T-cell (primary cell): ENCODE data around the gene COPE. TPM values are rescaled to one million over a fixed set of nuclear protein-coding genes. Genes with fewer than 3 reads are reported as not detected.
"Not testable (repeated sequence)": the region's sequence is repeated elsewhere in the genome, so short reads cannot be mapped to it uniquely, and the experiment has no call there.

Experiments
- ATAC-seq, 4 experiments: fragments of 200-7000 bp in 3 of 4; fragments of 150-1000 bp in 1 of 4; cut with Tn5 transposase; replicated peaks in 1 of 4; 1 replicate in 3 of 4; 2 replicates in 1 of 4; pipeline ENCODE4 v1.10.0; 2021; ENCODE audit warnings: moderate library complexity in 3 of 4, mild to moderate bottlenecking in 2 of 4, moderate number of reproducible peaks in 1 of 4
- CTCF ChIA-PET, 2 donors: fragments of 300-600 bp; sonication (Branson Sonifier 250); formaldehyde crosslinking; loops; one replicate each; lab custom pipeline; 2022; ENCODE audit warnings: antibody characterized with exemption in 2 of 2; lab: Charles Lee
- POLR2A ChIA-PET, 2 donors: fragments of 300-600 bp; sonication (Branson Sonifier 250); formaldehyde crosslinking; loops; one replicate each; lab custom pipeline; 2022; ENCODE audit warnings: antibody characterized with exemption in 2 of 2; lab: Charles Lee
- DNase-seq, 35 experiments: peaks; one replicate each; pipeline versions ENCODE4 v3.0.0 to v3.0.0-alpha.2; 2013 to 2023
- H3K27ac ChIP-seq: one replicate; pipeline ENCODE4 v1.5.1; 2013; ENCODE audit warnings: low read length
- H3K27me3 ChIP-seq, 2 experiments: replicated peaks in 1 of 2; 1 replicate in 1 of 2; 2 replicates in 1 of 2; pipeline versions ENCODE4 v1.6.1 to v1.7.0; 2013; ENCODE audit warnings: low read length in 1 of 2, mixed read lengths in 1 of 2; ENCODE audit not compliant: control insufficient read depth in 2 of 2, insufficient read depth in 2 of 2; ENCODE audit errors: extremely low read depth in 1 of 2
- H3K36me3 ChIP-seq, 2 donors: 1 replicate in 1 of 2; 2 replicates in 1 of 2; pipeline versions ENCODE4 v1.6.1 to v1.7.0; 2013; ENCODE audit warnings: low read length in 1 of 2; ENCODE audit not compliant: control insufficient read depth in 2 of 2, insufficient read depth in 1 of 2; ENCODE audit errors: extremely low read depth in 1 of 2
- H3K4me1 ChIP-seq, 2 experiments: 1 replicate in 1 of 2; 2 replicates in 1 of 2; pipeline versions ENCODE4 v1.6.1 to v1.7.0; 2013; ENCODE audit warnings: low read length in 2 of 2, mixed read lengths in 1 of 2; ENCODE audit not compliant: insufficient read depth in 2 of 2, control insufficient read depth in 1 of 2; ENCODE audit errors: extremely low read depth in 1 of 2
- H3K4me3 ChIP-seq, 2 donors: 1 replicate in 1 of 2; 2 replicates in 1 of 2; pipeline versions ENCODE4 v1.5.1 to v1.7.0; 2013; ENCODE audit warnings: mild to moderate bottlenecking in 2 of 2, low read length in 1 of 2, moderate library complexity in 1 of 2; ENCODE audit not compliant: control insufficient read depth in 1 of 2; ENCODE audit errors: extremely low read depth in 1 of 2
- H3K9me3 ChIP-seq: 2 replicates; pipeline ENCODE4 v1.7.0; 2013
- H3K27ac Mint-ChIP-seq, 2 donors: one replicate each; pipeline ENCODE4 v1.8.0; 2020 to 2021; ENCODE audit warnings: mild to moderate bottlenecking in 2 of 2, mixed read lengths in 2 of 2
- H3K27me3 Mint-ChIP-seq, 2 donors: one replicate each; pipeline ENCODE4 v1.8.0; 2021 to 2022; ENCODE audit warnings: mixed read lengths in 2 of 2
- H3K36me3 Mint-ChIP-seq: one replicate; pipeline ENCODE4 v1.8.0; 2021; ENCODE audit warnings: mixed read lengths
- H3K4me1 Mint-ChIP-seq, 3 donors: one replicate each; pipeline ENCODE4 v1.8.0; 2020 to 2022; ENCODE audit warnings: mixed read lengths in 3 of 3, mild to moderate bottlenecking in 1 of 3
- H3K4me3 Mint-ChIP-seq, 3 donors: one replicate each; pipeline ENCODE4 v1.8.0; 2020 to 2022; ENCODE audit warnings: mild to moderate bottlenecking in 3 of 3, mixed read lengths in 3 of 3, moderate library complexity in 3 of 3
- H3K9me3 Mint-ChIP-seq, 3 donors: one replicate each; pipeline ENCODE4 v1.8.0; 2020 to 2022; ENCODE audit warnings: mixed read lengths in 3 of 3
- WGBS: methylation state at CpG from one replicate; pipeline ENCODE4 v1.1.5; 2013; ENCODE audit warnings: missing lambda C conversion rate; ENCODE audit not compliant: insufficient coverage; 5-methylcytosine and 5-hydroxymethylcytosine counted together
- total RNA-seq, 35 experiments: library from RNA in 6 of 35; stranded (reverse) in 6 of 35; fragments of 120-200 nt in 1 of 35; gene quantifications; one replicate each; pipeline versions ENCODE4 v1.2.1 to v1.2.4 and lab custom pipeline; 2013 to 2026

Gene COPE
- total RNA-seq, 5 donors from 2014 or later (not counting 1 experiment from before 2014, with no cell fraction given), result 148 to 222 (median 189) TPM

GRCh38 chr19:18960370-18960769 is 41.2 kb upstream of the COPE start:
- no peak overlapping the region for H3K4me3 ChIP-seq
- H3K4me1 ChIP-seq, result peaks cover 0 to 12% of the 10 kb centered on the region in 2 experiments
- H3K27me3 ChIP-seq, result peaks cover 0 to 42% of the 10 kb centered on the region in 2 experiments
- no peaks in the 10 kb centered on the region for H3K36me3 ChIP-seq
- no peaks in the 10 kb centered on the region for H3K36me3 Mint-ChIP-seq
- peaks cover 3 to 14% of the 10 kb centered on the region in 2 donors for H3K27me3 Mint-ChIP-seq
- no peak overlapping the region for H3K4me3 Mint-ChIP-seq
- DNase-seq (no peak), ATAC-seq (no peak)
- no peak overlapping the region for H3K27ac Mint-ChIP-seq
- 87% methylated on average over 2 of the region's 4 CpGs for WGBS
- H3K9me3 ChIP-seq, result no peaks in the 10 kb centered on the region
- POLR2A ChIA-PET, result no interaction called here
- peaks cover 14 to 15% (median 14%) of the 10 kb centered on the region in 3 donors for H3K4me1 Mint-ChIP-seq
- no peaks in the 10 kb centered on the region for H3K9me3 Mint-ChIP-seq
- CTCF ChIA-PET, result no interaction called here
- H3K27ac ChIP-seq, result no peak overlapping the region

DNA sequence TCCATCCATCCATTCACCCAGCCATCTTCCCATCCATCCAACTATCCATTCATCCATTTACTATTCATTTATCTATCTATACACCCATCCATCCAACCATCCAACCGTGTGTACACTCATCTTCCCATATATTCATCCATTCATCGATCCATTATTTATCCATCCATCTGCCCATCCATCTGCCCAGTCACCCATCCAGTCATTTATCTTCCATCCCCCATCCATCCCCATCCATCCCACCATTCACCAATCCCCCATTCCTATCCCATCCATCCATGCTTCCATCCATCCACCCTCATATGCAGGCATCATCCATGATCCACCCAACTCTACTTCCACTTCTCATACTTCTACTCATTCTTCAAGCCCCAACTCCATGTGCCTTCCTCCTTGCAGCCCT is 35.9 kb upstream of the COPE start:
- H3K36me3 ChIP-seq, result no peaks in the 10 kb centered on the region
- DNase-seq (no peak), ATAC-seq (no peak)
- no peaks in the 10 kb centered on the region for H3K9me3 ChIP-seq
- WGBS, result 92% methylated on average over 2 of the region's 2 CpGs
- no peak overlapping the region for H3K27ac ChIP-seq
- ChIA-PET POLR2A (no interaction called here), CTCF (no interaction called here)
- peaks cover 0 to 14% of the 10 kb centered on the region in 2 experiments for H3K27me3 ChIP-seq
- Mint-ChIP-seq H3K4me3 (no peak overlapping the region), H3K27ac (no peak overlapping the region), H3K9me3 (peaks cover 0 to 5% (median 0%) of the 10 kb centered on the region in 3 donors), H3K36me3 (no peaks in the 10 kb centered on the region), H3K27me3 (peaks cover 0 to 2% of the 10 kb centered on the region in 2 donors), H3K4me1 (no peaks in the 10 kb centered on the region)
- H3K4me3 ChIP-seq, result no peak overlapping the region
- no peaks in the 10 kb centered on the region for H3K4me1 ChIP-seq

GRCh38 chr19:18954094-18954493 is 34.9 kb upstream of the COPE start:
- Histone ChIP-seq H3K27me3 (peaks cover 0 to 14% of the 10 kb centered on the region in 2 experiments), H3K9me3 (no peaks in the 10 kb centered on the region), H3K4me1 (peaks cover 0 to 7% of the 10 kb centered on the region in 2 experiments), H3K4me3 (no peak overlapping the region), H3K27ac (no peak overlapping the region), H3K36me3 (no peaks in the 10 kb centered on the region)
- Mint-ChIP-seq H3K36me3 (no peaks in the 10 kb centered on the region), H3K27me3 (peaks cover 0 to 2% of the 10 kb centered on the region in 2 donors), H3K4me1 (no peaks in the 10 kb centered on the region), H3K9me3 (peaks cover 0 to 5% (median 0%) of the 10 kb centered on the region in 3 donors), H3K4me3 (no peak overlapping the region), H3K27ac (no peak overlapping the region)
- POLR2A ChIA-PET, result no interaction called here
- CTCF ChIA-PET, result no interaction called here
- DNase-seq (no peak), ATAC-seq (no peak)
- 76% methylated on average over 3 of the region's 3 CpGs for WGBS

DNA sequence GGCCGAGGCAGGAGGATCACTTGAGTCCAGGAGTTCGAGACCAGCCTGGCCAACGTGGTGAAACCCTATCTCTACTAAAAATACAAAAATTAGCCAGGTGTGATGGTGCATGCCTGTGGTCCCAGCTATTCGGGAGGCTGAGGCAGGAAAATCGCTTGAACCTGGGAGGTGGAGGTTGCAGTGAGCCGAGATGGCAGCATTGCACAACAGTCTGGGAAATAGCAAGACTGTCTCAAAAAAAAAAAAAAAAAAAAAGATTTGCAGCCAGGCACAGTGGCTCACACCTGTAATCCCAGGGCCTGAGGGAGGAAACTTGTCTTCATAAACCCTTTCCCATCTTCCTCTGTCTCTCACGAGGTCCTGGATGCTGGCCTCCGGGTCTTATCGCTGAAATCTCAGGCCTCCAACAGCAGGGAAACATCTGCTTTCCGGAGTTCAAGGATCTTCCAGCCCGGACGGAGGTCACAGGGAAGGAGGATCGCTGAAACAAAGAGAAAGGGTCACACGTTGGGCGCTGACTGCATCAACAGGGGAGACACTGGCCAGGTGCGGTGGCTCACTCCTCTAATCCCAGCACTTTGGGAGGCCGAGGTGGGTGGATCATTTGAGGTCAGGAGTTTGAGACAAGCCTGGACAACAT is 33.3 kb upstream of the COPE start:
- CTCF ChIA-PET, H3K27me3 Mint-ChIP-seq, H3K27ac Mint-ChIP-seq, H3K4me3 ChIP-seq, H3K36me3 ChIP-seq, H3K9me3 Mint-ChIP-seq, H3K9me3 ChIP-seq, H3K4me1 Mint-ChIP-seq, H3K36me3 Mint-ChIP-seq, DNase-seq, POLR2A ChIA-PET, H3K4me3 Mint-ChIP-seq, H3K27ac ChIP-seq, ATAC-seq: not testable (repeated sequence)
- Histone ChIP-seq H3K27me3 (peaks cover 0 to 29% of the 10 kb centered on the region in 2 experiments), H3K4me1 (peaks cover 0 to 22% of the 10 kb centered on the region in 2 experiments)
- WGBS, result 50% methylated on average over 10 of the region's 17 CpGs

- ATAC-seq (no peak), DNase-seq (no peak)
- no peaks in the 10 kb centered on the region for H3K36me3 Mint-ChIP-seq
- Histone ChIP-seq H3K36me3 (no peaks in the 10 kb centered on the region), H3K27me3 (peaks cover 0 to 32% of the 10 kb centered on the region in 2 experiments), H3K4me1 (peaks cover 0 to 27% of the 10 kb centered on the region in 2 experiments), H3K27ac (no peak overlapping the region), H3K9me3 (no peaks in the 10 kb centered on the region), H3K4me3 (no peak overlapping the region)
- peaks cover 0 to 8% (median 1%) of the 10 kb centered on the region in 3 donors for H3K4me1 Mint-ChIP-seq
- no peak overlapping the region for H3K27ac Mint-ChIP-seq
- peaks cover 0 to 5% (median 0%) of the 10 kb centered on the region in 3 donors for H3K9me3 Mint-ChIP-seq
- CTCF ChIA-PET, result no interaction called here
- peaks cover 0 to 3% of the 10 kb centered on the region in 2 donors for H3K27me3 Mint-ChIP-seq
- WGBS, result 84% methylated on average over 4 of the region's 7 CpGs
- POLR2A ChIA-PET, result no interaction called here
- no peak overlapping the region for H3K4me3 Mint-ChIP-seq
Observed at GRCh38 chr19:18951721-18952281, 32.6 kb upstream of the COPE start.

GRCh38 chr19:18949858-18950257 is 30.7 kb upstream of the COPE start:
- peaks cover 0 to 31% of the 10 kb centered on the region in 2 experiments for H3K27me3 ChIP-seq
- Mint-ChIP-seq H3K27me3 (peaks cover 5 to 6% of the 10 kb centered on the region in 2 donors), H3K27ac (no peak overlapping the region), H3K4me3 (no peak overlapping the region), H3K36me3 (no peaks in the 10 kb centered on the region), H3K4me1 (peaks cover 0 to 14% (median 2%) of the 10 kb centered on the region in 3 donors), H3K9me3 (peaks cover 0 to 2% (median 0%) of the 10 kb centered on the region in 3 donors)
- POLR2A ChIA-PET, result no interaction called here
- WGBS, result 100% methylated on average over 1 of the region's 3 CpGs
- peaks cover 0 to 31% of the 10 kb centered on the region in 2 experiments for H3K4me1 ChIP-seq
- DNase-seq (no peak), ATAC-seq (no peak)
- H3K4me3 ChIP-seq, result no peak overlapping the region
- CTCF ChIA-PET, result interaction anchor here in 1 of 2 donors (0.6 kb wide), 1 partner anchor 443 kb away, joined by 3 read pairs; no protein-coding TSS in a partner anchor
- H3K36me3 ChIP-seq, result no peaks in the 10 kb centered on the region
- no peak overlapping the region for H3K27ac ChIP-seq
- no peaks in the 10 kb centered on the region for H3K9me3 ChIP-seq
